AG04450 (cell line): ENCODE results near the gene PRPF40B. TPM values are rescaled to one million over a fixed set of nuclear protein-coding genes. Genes with fewer than 3 reads are reported as not detected.
A peak's percentile ranks its signal among the peaks of the same experiment; 100 is the strongest.

Experiments used
- CTCF ChIA-PET: fragments of 300-600, 350-600 bp; formaldehyde crosslinking; extraction: SDS; loops from one replicate; lab custom pipeline; 2022; ENCODE audit warnings: antibody characterized with exemption, inconsistent platforms; lab: Charles Lee
- POLR2A ChIA-PET: fragments of 350-600 bp; formaldehyde crosslinking; extraction: SDS; loops from one replicate; lab custom pipeline; 2021; ENCODE audit warnings: antibody characterized with exemption, inconsistent platforms; lab: Yijun Ruan, JAX
- DNase-seq: peaks from one replicate; pipeline ENCODE4 v3.0.0-alpha.2; 2011; ENCODE audit warnings: low read depth, low spot score
- H3K27ac ChIP-seq: one replicate; pipeline ENCODE4 v1.5.1; 2012; ENCODE audit warnings: low read depth, low read length, control low read depth
- H3K27me3 ChIP-seq: one replicate; pipeline ENCODE4 v1.6.0; 2012; ENCODE audit warnings: low read length; ENCODE audit not compliant: control insufficient read depth, insufficient read depth
- H3K4me3 ChIP-seq: 2 replicates; pipeline ENCODE4 v1.5.1; 2011; ENCODE audit warnings: mild to moderate bottlenecking, low read depth, low read length, control low read depth
- H3K9me3 ChIP-seq: 2 replicates; pipeline ENCODE4 v1.5.1; 2012; ENCODE audit warnings: low read length; ENCODE audit not compliant: control insufficient read depth, insufficient read depth
- polyA minus RNA-seq: library from RNA; depleted of rRNA, polyadenylated mRNA; stranded (reverse); fragments of >200 nt; gene quantifications from 2 replicates; pipeline ENCODE4 v1.2.3, GENCODE V29; 2011; rRNA and poly(A)+ RNA removed
- polyA plus RNA-seq: library from polyadenylated mRNA; depleted of rRNA; stranded (reverse); fragments of >200 nt; gene quantifications from 2 replicates; pipeline ENCODE4 v1.2.3, GENCODE V29; 2011; rRNA removed
- TF ChIP-seq, protein P1 (sequence below): IDR thresholded peaks from 2 replicates; pipeline ENCODE4 v1.5.1; 2011; ENCODE audit warnings: low read depth, low read length, control low read depth, inconsistent platforms

Gene PRPF40B
- 9.0 and 10.9 TPM in 2 replicates for polyA plus RNA-seq
- polyA minus RNA-seq: 10.3 and 12.2 TPM in 2 replicates

DNA sequence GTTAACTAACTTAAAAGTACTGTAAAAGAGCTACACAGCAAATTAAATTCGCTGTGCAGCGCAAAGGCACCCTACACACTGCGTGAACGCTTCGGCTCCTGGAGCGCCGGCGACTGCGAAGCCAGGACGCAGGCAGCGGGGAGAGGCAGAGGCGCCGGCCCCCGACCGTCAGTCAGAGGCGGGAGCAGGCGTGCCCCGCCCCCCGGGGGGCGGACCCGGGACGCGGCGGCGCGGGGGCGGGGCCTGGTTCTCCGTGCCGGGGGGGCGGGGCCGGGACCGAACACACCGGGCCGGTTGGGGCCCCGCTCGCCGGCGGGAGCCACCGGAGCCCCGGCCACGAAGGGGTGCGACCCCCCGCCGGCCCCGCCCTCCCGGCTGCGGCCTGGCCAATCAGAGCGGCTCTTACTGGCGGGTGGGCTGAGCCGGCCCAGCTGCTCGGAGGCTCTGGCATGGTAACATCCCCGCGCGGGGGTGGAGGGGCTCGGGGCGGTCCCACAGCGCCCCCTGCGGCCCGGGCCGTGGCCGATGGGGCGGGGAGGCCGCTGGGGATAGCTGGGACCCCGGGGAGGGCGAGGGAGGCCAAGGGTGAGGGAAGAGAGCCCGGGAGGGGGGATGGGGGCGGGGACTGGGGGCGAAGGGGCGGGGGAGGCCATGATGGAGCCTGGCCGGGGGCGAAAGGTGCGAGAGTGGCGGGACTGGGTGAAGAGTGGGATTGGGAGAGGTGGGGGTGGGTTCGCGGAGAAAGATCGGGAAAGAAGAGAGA is at the start of gene PRPF40B:
TSS of gene PRPF40B (plus strand) at position 420 of the 763 bp plus-strand sequence. CDS start at position 450, 30 bp downstream.
- H3K27me3 ChIP-seq: no peaks in the 10 kb centered on the region
- peak; percentile 30 for DNase-seq
- H3K9me3 ChIP-seq: no peaks in the 10 kb centered on the region; the same call in 1 of the 2 replicates
- H3K4me3 ChIP-seq: peak within 1 kb of the TSS; percentile 65
- CTCF ChIA-PET: interaction anchor here (0.5 to 1.5 kb wide), 15 partner anchors 10 to 292 kb away, joined by 3 to 15 read pairs (median 4); partner anchors contain the start of gene FAM186B
- H3K27ac ChIP-seq: peak within 1 kb of the TSS; percentile 61
- TF ChIP-seq, protein P1, sequence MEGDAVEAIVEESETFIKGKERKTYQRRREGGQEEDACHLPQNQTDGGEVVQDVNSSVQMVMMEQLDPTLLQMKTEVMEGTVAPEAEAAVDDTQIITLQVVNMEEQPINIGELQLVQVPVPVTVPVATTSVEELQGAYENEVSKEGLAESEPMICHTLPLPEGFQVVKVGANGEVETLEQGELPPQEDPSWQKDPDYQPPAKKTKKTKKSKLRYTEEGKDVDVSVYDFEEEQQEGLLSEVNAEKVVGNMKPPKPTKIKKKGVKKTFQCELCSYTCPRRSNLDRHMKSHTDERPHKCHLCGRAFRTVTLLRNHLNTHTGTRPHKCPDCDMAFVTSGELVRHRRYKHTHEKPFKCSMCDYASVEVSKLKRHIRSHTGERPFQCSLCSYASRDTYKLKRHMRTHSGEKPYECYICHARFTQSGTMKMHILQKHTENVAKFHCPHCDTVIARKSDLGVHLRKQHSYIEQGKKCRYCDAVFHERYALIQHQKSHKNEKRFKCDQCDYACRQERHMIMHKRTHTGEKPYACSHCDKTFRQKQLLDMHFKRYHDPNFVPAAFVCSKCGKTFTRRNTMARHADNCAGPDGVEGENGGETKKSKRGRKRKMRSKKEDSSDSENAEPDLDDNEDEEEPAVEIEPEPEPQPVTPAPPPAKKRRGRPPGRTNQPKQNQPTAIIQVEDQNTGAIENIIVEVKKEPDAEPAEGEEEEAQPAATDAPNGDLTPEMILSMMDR: peak; percentile 44
- POLR2A ChIA-PET: interaction anchor here (0.7 to 1.5 kb wide), 7 partner anchors 43 to 435 kb away, joined by 3 to 7 read pairs (median 4); partner anchors contain the start of genes TMBIM6 and TUBA1A

DNA sequence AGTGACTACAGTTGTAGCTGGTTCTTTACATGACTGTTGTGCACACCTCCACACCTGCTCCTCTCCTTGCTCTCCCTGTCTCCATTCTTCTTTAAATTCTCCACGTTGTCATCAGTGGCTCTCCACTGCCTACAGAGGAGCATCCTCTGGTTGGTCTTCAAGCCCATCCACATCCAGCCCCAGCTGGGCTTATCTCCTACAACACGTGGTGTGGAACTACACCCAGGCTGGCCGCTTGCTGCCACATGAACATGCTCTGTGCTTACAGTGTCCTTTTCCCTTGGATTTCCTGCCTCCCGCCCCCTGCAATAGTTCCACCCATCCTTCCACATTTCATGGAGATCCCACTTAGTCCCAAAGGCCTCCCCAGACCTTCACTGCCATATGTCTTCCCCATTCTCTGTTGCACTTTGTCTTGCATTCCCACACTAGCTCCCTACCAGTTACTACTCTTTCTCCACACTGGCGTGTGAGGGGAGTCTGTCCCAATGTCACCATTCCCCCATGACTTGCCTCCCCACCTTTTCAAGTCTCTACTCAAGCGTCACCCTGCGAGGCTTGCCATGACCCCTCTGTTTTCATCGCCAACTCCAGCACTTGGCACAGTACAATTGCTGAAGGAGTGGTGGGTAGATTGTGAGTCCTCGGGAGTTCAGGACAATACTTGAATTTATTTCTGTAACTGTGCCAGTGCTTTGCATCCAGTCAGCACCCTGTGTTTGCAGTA is 45.6 kb upstream of the PRPF40B start:
- TF ChIP-seq, protein P1: no peak
- ChIA-PET POLR2A (interaction anchor here (0.5 kb wide), 1 partner anchor 278 kb away, joined by 3 read pairs; no protein-coding TSS in a partner anchor), CTCF (interaction anchor here (7.6 kb wide), 1 partner anchor 220 kb away, joined by 120 read pairs; no protein-coding TSS in a partner anchor)
- no peak for DNase-seq
- no peaks in the 10 kb centered on the region for H3K9me3 ChIP-seq
- H3K4me3 ChIP-seq: no peak overlapping the region
- no peaks in the 10 kb centered on the region for H3K27me3 ChIP-seq
- no peak overlapping the region for H3K27ac ChIP-seq

DNA sequence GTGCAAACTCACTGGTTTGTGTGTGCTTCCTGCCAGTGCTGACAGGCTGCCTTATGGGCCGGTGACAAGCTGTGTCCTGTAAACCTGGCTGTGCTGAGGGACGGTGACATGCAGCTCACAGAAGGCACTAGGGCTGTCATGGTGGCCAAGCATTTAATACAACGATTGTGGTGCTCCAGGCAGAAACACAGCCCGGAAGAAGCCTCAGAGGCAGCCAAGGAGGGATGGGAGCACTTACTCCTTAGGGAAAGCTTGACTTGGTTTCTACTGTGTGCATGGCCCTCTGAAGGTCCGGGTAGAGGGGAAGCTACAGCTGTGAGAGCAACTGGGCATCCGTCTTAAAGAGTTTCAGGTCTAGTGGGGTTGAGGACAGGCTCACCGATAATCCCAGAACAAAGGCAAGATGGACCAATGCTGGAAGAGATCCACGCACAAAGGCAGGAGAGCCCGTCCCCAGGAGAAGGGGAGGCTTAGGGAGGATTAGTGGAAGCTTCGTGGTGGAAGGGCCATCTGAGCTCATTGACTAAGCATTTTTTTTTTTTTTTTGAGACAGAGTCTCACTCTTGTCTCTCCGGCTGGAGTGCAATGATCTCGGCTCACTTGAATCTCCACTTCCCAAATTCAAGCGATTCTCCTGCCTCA is 44.8 kb upstream of the PRPF40B start:
- CTCF ChIA-PET: interaction anchor here (6.0 to 7.6 kb wide), 2 partner anchors 221 to 246 kb away, joined by 70 to 120 read pairs; no protein-coding TSS in a partner anchor
- Histone ChIP-seq H3K27me3 (no peaks in the 10 kb centered on the region), H3K9me3 (no peaks in the 10 kb centered on the region), H3K27ac (no peak overlapping the region), H3K4me3 (no peak overlapping the region)
- DNase-seq: no peak
- POLR2A ChIA-PET: no interaction called here
- TF ChIP-seq, protein P1: no peak

DNA sequence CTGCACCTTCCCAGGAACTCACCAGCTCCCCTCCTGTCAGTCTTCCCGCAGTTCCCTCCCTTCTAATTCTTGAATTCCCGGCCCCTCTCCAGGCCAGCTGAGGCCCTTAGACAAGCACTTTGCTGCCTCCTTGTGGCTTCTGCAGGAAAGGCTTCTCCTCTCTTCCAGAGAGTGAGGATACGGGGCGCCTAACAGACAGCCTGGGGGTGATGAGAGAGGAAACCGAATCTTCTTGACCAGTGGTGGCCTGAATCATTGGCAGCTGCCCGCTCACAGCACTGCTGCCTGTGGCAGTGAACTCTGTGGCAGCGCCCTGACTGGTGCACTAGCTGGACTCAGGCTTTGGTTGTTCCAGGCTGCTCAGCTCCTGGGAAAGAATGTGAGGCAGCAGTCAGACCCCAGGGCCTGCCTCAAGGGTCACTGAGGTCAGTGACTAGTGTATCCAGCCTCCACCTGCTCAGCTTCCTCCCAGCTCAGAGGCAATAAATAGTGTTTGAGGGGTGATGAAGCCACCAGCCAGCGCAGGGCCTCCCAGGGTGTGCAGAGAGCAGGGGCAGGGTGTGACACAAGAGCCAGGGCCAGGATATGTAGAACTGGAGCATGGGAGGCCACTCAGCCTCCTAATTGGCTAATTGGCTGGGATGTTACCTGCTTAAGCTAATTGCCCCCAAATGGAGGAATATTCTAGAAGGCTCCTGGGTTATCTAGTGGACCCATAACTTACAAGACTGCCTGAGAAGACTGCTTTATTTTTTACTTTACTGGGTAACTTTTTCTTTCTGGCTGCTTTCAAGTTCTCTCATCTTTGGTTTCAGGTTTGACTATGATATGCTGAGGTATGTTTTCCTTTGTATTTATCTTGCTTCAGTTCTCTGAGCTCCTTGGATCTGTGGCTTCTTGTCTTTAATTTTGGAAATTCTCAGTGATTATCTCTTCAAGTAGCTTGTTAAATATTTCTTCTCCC is 42.5 kb upstream of the PRPF40B start:
- Histone ChIP-seq H3K4me3 (no peak overlapping the region), H3K9me3 (no peaks in the 10 kb centered on the region), H3K27ac (no peak overlapping the region), H3K27me3 (no peaks in the 10 kb centered on the region)
- ChIA-PET POLR2A (interaction anchor here (0.6 to 0.9 kb wide), 7 partner anchors 13 to 262 kb away, joined by 3 to 6 read pairs (median 4); partner anchors contain the start of genes BCDIN3D, PRPF40B and SPATS2), CTCF (interaction anchor here (0.6 to 7.6 kb wide), 43 partner anchors 8 to 312 kb away, joined by 3 to 120 read pairs (median 4); partner anchors contain the start of genes PRPF40B and PRPH)
- TF ChIP-seq, protein P1: peak; percentile 93
- peak; percentile 42 for DNase-seq
